NCI-H82 treated with DMSO at 0.1 percent for 48 hours (cell line): Measurements from ENCODE around the gene NEU2.

Experiments used
- DNase-seq: peaks from one replicate; lab custom pipeline; 2025; ENCODE audit not compliant: unreplicated experiment; lab: John Stamatoyannopoulos, UW

Gene NEU2

DNA sequence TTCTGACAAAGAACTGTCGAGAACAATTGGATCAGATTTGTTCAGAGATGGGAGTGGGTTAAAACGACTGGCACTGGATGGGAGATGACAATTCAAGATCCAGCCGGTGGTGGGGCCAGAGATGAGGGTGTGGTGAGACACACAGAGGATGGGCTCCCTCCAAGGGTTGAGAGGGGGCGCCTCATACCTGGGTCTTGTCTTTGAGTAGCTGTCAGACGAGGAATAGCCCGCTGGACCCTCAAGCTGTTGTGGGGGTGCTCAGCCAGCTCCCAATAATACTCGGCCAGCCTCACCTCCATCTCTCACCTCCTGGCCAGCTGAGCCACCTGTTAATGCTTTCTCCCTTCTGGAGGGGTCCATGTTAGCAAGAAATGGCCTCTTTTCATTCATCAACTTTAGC is 41.6 kb downstream of the NEU2 start:
- DNase-seq, result no peak

DNA sequence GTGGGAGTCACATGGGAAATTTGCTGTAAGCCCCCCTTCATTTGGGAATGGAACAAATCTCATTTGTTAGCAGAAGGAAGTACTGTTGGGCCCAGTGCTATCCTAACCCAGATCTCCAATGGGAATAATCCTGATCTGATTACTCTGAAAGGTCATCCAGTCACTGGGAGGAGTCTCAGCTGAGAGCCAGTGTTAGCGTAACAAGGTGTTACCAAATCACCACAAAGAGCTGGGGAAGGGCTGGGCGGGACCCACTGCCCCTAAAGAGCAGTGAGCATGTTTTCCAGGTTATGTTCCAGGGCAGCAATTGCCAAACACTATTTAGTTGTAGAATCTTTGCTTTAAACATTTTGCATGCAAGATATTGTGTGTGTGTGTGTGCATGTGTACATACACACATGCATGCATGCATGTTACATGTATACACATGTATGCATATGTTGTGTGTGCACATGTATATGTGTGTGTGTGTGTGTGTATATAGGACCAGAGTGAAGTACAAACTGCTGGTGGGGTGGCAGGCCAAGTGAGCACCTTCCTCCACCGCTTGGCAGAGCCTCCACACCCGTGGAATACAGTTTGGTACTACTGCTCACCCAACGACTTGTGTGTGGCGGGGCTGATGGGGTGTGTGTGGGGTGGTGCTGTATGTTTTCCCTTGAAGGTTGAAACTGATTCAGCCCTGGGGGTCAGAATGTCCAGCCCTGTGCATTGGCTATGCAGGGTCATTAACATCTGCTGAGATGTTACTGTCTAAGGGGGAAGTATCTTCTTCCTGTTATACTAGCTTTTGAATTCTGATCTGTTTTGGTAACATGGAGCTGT is 42.9 kb downstream of the NEU2 start:
- no peak for DNase-seq

DNA sequence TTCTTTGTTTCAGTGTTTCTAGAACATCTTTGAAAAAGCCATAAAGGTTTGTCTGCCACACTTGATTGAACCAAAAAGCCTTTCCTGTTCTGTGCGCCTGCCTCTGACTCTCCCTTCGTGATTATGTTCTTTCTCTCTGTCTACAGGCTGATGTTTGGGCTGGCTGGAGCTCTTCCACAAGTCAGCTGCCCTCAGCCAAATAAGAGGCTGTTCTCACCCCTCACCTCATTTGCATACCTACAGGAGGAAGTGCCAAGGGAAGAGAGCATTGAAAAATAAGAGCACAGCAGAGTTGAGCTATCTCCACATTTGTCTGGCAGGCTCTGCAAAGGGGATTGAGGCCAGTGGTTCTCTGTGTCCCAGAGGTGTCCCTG is 43.5 kb downstream of the NEU2 start:
- DNase-seq, result no peak

DNA sequence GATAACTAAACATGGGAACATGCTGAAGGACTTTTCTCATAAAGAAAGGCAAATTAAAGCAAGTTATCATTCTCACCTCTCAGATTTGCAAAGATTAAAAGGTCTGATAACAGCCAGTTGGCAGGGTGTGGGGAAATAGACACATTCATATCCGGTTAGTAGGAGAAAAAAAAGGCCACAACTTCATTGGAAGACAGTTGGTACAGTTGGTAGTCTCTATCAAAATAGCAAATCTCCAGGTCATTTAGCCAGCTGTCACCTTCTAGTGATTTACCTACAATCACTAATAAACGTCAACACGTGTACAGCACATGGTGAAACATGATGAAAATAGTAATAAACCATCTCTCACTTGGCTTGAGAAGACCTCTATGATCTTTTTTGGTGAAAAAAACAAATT is 44.3 kb downstream of the NEU2 start:
- DNase-seq, result no peak

DNA sequence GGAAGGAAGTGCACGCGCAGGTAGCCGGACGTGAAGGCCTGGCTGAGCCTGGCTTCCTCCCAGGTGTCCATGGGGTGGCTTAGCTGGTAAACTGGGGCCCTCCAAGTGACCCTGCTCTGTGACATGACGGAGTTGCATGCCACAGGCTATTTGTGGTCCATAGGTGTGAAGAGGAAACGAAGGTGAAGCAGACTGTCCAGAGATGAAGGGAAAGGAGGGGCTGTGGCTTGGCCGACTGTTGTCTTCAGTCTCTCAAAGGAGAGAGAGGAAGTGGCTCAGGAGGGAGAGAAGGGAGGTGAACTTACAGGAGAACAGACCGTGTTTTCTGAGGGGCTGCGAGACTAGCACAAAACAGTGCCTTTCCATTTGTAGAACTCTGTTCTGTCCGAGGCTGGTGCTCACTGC is 47.0 kb downstream of the NEU2 start:
- DNase-seq, result no peak

DNA sequence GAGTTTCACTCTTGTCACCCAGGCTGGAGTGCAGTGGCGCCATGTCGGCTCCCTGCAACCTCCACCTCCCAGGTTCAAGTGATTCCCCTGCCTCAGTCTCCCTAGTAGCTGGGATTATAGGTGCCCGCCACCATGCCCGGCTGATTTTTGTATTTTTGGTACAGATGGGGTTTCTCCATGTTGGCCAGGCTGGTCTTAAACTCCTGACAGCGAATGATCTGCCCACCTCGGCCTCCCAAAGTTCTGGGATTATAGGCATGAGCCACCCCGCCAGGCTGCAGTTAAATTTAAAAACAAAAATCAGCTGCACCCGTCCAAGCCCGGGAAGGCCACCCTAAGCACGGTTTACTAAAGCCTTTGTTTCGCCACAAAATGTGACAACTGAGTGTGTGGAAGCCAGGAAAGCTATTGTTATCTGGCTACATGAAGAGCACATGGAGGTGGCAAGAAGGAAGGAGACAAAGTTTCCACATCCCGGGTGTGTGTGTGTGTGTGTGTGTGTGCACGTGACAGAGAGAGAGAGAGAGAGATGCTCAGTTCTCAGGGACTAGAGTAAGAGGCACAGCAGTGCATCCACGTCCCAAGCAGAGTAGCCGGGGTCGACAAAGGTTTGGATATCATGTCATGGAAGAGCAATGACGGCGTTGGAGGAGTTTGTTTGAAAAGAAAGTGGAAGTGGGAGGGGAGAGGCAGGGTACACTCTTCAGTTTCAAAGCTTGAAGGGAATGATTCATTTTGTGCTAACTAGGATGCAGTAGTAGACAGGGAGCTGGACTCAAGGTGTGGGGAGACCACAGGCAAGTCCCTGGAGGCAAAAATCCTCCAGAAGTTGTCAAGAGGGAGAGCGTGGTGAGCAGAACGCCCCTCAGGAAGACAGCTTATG is 47.7 kb downstream of the NEU2 start:
- DNase-seq, result no peak

DNA sequence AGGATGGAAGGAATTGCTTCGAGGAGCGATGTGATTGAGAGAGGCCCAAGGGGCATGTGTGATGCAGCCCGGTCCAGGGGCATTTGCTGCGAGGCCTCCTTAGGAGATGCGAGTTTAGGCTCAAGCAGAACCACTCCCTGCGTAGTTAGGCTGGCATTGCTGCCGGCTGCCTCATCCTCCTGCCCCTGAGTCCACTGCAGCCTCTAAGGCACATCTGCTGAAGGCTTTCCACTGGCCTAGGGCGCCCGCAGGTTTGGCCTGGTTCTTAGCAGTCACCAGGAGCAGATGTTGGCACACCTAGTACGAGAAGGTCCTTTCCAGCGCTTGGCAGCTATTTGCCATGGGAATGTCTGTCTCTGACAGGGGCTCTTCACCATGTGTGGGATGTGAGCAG is 48.4 kb downstream of the NEU2 start:
- DNase-seq, result no peak

DNA sequence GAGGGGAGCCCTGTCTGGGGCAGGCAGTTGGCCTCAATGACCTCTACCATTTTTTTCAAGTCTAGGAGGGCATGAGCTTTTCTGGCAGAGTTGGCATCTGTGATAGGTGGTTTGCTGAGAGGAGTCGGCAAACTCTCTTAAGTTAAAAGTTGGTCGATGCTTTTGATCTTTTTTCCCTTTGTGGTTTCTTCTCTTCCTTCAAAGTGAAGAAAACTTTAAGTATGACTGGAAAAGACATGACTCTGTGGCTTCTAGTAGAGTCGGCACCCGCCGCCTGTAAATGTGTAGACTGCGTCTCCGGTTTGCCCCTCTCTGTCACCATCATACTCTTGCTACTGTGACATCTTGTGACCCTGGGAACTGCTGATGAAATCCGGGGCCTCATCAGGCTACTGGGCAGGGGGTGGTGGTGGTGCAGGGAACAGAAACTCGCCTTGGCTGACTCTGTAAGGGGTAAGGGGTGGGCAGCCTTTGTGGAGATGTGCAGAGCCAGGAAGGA is 48.8 kb downstream of the NEU2 start:
- no peak for DNase-seq

DNA sequence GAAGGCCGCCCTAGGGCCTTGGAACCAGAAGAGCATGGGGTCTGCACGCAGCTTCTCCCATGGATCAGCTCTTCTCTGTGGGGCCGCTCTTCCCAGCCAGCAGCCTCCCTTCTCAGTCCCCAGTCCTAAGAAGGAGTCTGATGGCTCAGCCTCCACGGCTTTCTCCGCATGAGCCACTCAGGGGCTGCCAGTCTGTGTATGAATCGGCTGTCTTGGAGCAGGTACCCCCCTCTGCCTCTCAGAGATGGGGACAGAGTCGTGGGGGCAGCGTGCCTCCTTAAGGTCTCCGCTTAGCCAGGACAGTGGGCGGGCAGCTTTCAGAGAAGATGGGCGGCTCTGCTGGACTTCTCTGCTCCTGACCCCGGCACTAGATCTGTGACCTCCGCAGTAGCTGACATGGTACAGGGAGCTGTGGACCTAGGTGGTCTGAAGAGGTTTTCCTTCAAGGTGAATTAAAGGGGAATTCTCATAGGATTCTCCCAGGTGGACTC is 49.3 kb downstream of the NEU2 start:
- no peak for DNase-seq

DNA sequence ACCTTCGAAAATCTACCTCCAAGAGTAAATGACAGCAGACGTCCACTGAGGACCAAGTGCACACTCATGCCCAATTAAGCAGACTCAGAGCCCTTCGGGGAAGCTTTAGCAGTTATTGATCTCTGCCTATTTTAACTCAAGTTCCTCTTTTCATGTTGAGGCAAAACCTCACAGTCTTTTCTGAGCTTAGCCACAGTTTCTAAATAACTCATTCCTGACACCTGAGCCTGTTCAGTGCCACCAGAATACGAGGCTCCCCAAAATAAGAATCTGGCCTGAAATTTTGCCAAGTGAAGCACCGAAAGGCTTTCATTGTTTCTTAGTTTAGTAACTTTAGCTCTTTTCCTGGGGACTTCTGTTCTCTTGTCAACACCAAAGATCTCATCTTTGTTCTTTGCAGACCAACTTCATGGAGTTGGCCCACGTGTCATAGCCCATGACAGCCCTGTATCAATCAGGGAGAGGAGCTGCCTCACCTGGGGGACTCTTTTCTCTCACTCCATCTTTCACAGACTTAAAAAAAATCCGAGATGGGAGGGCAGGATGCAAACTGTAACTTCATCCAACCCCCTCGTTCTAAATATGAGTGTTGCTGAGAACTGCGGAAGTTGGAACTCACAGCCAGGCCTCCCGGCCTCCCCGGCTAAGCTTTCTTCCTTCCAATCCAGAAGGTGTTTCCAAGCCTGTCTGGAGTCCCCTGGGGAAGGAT is 49.9 kb downstream of the NEU2 start:
- no peak for DNase-seq

DNA sequence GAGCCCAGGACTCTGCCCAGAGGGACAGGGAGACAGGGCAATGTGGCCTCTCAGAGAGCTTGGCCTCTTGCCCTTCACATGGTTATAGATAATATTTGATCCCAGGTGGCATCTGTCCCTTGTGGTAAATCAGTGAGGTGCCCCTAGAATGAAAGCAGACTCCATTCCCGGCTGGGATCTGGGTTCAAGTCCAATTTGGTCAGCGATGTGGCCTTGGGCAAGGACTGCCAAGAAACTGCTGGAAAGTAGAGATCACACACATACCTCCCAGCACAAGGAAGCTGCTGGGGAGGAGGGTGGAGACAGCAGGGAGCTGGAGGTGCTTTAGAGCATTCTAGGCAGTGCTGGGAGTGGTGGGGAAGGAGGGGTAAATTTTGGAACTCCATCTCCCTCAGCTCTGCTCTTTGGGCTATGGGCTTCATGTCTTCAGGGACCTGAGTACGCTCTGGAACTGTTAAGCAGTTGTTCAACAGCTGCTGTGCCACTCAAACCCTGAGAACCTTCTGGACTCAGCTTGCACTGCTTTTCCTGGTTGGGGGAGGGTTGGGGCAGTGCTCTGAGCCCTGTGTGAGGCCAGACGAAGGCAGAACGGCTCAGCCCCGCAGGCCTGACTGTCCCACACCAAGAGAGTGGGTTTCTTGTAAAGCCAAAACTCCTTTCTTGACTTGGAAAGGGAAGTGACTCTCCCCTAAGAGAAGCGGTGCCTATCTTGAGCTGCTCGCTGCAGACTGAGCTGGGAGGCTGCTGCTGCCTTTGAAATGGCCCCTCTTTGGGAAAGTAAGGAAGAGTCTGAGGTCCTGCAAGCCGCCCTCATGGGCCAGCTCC is 50.7 kb downstream of the NEU2 start:
- no peak for DNase-seq

DNA sequence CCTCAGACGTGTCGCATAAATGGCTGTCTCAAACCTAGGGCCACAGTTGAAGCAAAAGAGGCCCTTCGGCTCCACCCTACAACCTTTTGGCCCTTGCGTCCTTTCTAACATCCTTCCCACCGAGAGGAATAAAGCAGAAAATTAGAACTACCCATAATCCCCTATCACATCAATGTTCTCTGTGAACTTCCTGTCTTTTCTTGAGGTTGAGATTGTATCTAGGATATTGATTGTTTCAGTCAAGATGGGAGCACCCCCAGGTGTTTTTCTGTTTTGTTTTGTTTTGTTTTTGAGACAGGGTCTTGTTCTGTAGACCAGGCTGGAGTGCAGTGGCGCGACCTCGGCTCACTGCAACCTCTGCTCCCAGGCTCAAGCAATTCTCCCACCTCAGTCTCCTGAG is 51.3 kb downstream of the NEU2 start:
- no peak for DNase-seq

DNA sequence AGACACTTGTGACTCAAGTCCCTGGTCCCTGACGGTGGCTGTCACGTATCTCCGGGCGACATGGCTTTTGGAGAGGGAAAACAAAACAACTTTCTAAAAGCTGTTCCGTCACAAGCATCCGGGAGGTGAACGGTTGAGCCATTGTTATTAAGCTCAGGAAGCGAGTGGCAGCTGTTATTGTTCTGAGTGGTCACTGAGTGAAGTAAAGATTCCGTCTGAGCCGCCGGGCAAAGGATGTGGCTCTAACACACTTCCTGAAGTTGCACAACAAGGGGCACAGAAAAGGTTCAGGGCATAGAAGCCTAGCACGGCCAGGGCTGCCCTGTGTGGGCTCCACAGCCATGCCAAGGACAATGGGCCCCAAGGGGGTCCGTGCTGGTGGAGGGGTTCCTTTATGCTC is 52.0 kb downstream of the NEU2 start:
- DNase-seq, result no peak
